NCI-H460 (cell line): ENCODE data around the gene SLIT3. TPM values are rescaled to one million over a fixed set of nuclear protein-coding genes. Genes with fewer than 3 reads are reported as not detected.
"Not testable (repeated sequence)": the region's sequence is repeated elsewhere in the genome, so short reads cannot be mapped to it uniquely, and the experiment has no call there.

Source experiments
- DNase-seq: peaks from one replicate; pipeline ENCODE4 v3.0.0-alpha.2; 2016; ENCODE audit warnings: low read depth; ENCODE audit errors: extremely low read depth
- small RNA-seq, 2 experiments: library from RNA; depleted of rRNA; stranded (forward); fragments of <200 nt; gene quantifications; one replicate each; pipeline ENCODE3, GENCODE V24; 2014
- total RNA-seq: library from RNA; depleted of rRNA; stranded (reverse); fragments of >200 nt; shearing (Covaris generic); gene quantifications from 2 replicates; pipeline ENCODE4 v1.2.3, GENCODE V29; 2014

The SLIT3 gene
- total RNA-seq, 1 experiment from 2014 or later, result not detected

DNA sequence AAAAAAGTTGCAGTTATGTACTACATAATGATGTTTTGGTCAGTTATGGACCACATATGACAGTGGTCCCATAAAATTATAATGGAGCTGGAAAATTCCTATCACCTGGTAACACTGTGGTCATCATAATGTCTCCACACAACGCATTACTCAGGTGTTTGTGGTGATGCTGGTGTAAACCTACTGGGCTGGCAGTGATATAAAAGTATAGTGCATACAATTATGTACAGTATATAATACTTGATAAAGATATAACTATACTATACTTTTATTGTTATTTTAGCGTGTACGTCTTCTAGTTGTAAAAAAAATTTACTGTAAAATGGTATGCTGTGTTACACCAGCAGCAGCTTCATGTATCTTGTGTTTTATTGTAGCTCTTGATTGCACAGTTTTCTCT is 655.7 kb downstream of the SLIT3 start:
- no peak for DNase-seq

DNA sequence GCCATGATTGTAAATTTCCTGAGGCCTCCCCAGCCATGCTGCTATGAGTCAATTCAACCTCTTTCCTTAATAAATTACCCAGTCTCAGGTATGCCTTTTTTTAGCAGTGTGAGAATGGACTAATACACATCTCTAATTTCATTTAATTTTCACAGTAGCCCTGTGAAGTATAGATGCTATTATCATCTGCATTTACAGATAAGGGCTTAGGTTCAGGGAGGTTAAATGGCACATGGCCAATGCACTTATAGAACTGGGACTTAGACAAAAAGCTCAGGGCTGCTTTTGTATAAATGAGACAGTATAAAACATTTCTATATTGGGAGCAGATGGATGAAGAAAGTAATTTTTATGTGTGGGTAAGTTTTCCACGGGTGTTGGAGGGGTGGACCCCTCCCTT is 658.9 kb downstream of the SLIT3 start:
- no peak for DNase-seq

- DNase-seq, result not testable (repeated sequence)
Observed at GRCh38 chr5:168638846-168639245, 662.1 kb downstream of the SLIT3 start.

DNA sequence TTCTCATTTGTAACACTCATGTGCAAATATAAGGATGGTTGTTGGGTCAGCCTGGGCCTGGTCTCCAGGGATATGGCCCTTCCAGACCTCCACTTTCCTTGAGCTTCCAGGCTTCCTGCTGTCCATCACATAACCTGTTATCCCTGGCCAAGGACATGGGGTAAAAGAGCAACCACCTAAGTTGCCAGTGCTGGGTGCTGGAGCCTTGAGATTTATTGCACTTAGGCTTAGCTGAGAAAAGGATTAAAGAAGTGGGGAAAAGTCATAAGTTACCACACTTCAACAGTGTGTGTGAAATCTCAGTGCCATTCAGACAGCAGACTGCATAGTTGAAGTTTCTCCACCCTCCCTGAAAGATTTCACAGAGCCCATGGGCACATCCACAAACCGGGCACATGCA is 663.1 kb downstream of the SLIT3 start:
- DNase-seq, result no peak

DNA sequence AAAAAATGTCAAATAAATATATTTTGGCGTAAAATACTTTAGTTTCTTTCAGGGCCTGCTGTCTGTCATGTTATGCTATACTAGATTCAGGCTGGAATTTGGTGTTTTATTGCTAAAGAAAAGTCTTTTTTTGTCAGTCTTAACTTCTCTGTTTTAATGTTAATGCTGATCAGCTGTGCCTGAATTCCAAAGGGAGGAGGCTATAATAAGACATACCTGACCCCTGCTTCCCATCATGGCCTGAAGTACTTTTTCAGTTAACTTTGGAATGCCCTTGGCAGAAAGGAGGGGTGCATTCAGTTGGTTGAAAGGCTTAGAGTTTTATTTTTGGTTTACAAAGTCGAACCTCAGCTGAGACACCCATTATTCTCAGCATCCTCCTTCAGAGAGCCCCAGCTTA is 663.7 kb downstream of the SLIT3 start:
- no peak for DNase-seq

DNA sequence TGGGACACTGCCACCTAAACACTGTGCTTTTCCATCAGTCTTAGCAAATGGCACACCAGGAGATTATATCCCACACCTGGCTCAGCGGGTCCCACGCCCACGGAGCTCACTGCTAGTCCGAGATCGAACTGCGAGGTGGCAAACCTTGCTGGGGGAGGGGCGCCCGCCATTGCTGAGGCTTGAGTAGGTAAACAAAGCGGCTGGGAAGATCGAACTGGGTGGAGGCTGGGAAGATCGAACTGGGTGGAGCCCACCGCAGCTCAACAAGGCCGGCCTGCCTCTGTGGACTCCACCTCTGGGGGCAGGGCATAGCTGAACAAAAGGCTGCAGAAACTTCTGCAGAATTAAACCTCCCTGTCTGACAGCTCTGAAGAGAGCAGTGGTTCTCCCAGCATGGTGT is 670.0 kb downstream of the SLIT3 start:
- DNase-seq, result not testable (repeated sequence)

DNA sequence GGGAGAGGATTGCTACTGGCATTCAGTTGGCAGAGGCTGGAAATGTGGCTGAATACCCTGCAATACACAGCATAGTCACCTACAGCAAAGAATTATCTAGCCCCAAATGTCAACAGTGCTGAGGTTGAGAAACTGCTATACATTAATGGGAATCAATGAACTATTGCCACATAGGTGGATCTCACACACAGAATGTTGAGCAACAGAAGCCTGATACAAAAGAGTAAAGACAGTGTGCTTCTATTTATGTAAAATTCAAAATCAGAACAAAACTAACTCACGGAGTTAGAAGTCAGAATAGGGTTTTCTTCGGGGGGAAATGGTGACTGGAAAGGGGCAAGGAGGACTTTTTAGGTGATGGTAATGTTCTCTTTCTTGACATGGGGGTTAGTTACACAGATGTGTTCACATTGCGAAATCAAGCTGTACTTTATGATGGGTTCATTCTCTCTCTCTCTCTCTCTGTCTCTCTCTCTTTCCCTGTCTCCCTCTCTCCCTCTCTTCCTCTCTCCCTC is 676.0 kb downstream of the SLIT3 start:
- no peak for DNase-seq

- DNase-seq, result no peak
Observed at GRCh38 chr5:168620807-168621206, 680.1 kb downstream of the SLIT3 start.

DNA sequence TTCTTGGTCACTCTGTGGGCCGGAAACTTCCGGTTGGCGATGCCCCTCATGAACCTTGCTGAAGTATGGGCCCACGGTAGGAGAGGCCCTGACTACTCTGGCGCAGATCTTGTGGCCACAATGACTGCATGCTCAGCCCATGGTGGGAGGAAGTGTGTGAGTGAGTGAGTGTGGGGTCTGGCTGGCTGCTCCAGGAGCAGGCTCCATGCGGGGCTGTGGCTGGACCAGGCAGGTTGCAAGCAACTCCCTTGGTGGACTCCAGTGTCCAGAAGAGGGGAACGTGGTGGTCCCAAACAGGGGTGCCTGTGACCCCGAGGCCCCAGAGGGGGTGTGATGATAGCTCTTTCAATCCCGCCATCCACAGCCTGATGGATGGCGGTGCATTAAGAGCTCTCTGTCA is 686.3 kb downstream of the SLIT3 start:
- no peak for DNase-seq

GRCh38 chr5:168613996-168614395 is 686.9 kb downstream of the SLIT3 start:
- DNase-seq, result no peak

GRCh38 chr5:168613396-168613795 is 687.5 kb downstream of the SLIT3 start:
- no peak for DNase-seq

DNA sequence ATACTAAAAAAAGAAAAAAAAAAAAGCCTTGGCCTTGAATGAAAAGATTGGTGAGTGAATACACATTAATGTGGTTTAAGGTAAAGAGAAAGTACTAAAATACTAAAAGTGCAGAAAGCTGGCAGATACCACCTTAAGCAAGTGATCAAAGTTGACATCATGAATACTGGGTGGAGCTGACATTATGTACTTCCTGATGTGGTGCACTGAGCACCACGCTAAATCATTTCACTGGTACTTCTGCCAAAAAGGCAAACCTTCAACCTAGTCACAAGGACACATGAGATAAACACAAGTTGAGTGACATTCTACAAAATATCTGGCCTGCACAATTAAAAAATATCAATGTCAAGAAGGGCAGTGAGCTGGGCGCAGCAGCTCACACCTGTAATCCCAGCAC is 687.9 kb downstream of the SLIT3 start:
- DNase-seq, result no peak

DNA sequence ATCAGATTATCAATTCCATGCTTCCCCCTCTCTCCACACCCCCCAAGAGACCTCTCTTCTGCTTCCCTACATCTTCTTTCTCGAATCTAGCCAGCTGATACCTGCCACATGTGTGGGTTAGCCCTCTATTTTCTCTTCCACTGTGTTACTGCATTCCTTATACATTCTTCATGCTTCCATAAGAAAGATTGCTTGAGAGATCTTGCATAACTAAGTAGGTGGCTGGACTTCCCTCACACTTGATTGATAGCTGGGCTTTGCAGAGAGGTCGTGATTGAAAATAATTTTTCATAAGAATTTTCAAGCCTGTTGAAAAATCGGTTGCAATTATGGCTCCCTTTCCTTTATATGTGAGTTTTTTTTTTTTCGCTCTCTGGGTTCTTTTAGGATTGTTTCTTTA is 688.8 kb downstream of the SLIT3 start:
- no peak for DNase-seq

Small RNAs within 50 kb of the gene (small RNA-seq; reads per million reads assigned to genes)
- 0 reads per million in 2 experiments for gene MIR218-2
- 0 reads per million in 2 experiments for gene MIR585
- gene RF00019, result 0 reads per million in 2 experiments
